Measurements from ENCODE around the gene NFYB.

- peak; percentile 71 to 93 (median 73) for TF ChIP-seq POLR2AphosphoS5 (IDR thresholded peaks at IDR 0.05)
- TF ChIP-seq, protein P1, sequence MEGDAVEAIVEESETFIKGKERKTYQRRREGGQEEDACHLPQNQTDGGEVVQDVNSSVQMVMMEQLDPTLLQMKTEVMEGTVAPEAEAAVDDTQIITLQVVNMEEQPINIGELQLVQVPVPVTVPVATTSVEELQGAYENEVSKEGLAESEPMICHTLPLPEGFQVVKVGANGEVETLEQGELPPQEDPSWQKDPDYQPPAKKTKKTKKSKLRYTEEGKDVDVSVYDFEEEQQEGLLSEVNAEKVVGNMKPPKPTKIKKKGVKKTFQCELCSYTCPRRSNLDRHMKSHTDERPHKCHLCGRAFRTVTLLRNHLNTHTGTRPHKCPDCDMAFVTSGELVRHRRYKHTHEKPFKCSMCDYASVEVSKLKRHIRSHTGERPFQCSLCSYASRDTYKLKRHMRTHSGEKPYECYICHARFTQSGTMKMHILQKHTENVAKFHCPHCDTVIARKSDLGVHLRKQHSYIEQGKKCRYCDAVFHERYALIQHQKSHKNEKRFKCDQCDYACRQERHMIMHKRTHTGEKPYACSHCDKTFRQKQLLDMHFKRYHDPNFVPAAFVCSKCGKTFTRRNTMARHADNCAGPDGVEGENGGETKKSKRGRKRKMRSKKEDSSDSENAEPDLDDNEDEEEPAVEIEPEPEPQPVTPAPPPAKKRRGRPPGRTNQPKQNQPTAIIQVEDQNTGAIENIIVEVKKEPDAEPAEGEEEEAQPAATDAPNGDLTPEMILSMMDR (IDR thresholded peaks at IDR 0.05), result peak in 1 of 3 donors; percentile 22
Observed at GRCh38 chr12:104177663-104178501, 39.9 kb upstream of the NFYB start.
